Epidermal melanocyte (primary cell): ENCODE results near the gene OR10H4.
"Not testable (repeated sequence)": the region's sequence is repeated elsewhere in the genome, so short reads cannot be mapped to it uniquely, and the experiment has no call there.

Experiments
- DNase-seq: peaks from one replicate; pipeline ENCODE4 v3.0.0; 2011; ENCODE audit warnings: low spot score; ENCODE audit not compliant: insufficient read length

The OR10H4 gene

GRCh38 chr19:15948223-15949058, at the start of gene OR10H4:
Gene OR10H4, plus strand, starts transcription at chr19:15949008. Its CDS starts 0 bp downstream, at chr19:15949008.
- DNase-seq: no peak

GRCh38 chr19:15899561-15899960, 49.2 kb upstream of the OR10H4 start:
- DNase-seq: not testable (repeated sequence)

GRCh38 chr19:15900032-15900431, 48.8 kb upstream of the OR10H4 start:
- DNase-seq: not testable (repeated sequence)

- DNase-seq: no peak
Observed at GRCh38 chr19:15900504-15900903, 48.3 kb upstream of the OR10H4 start.

- DNase-seq: no peak
Observed at GRCh38 chr19:15902254-15902653, 46.6 kb upstream of the OR10H4 start.

- not testable (repeated sequence) for DNase-seq
Observed at GRCh38 chr19:15902898-15903297, 45.9 kb upstream of the OR10H4 start.

GRCh38 chr19:15905026-15905425, 43.8 kb upstream of the OR10H4 start:
- DNase-seq: no peak

- no peak for DNase-seq
Observed at GRCh38 chr19:15911599-15912235, 37.1 kb upstream of the OR10H4 start.

- DNase-seq: no peak
Observed at GRCh38 chr19:15913384-15913783, 35.4 kb upstream of the OR10H4 start.

GRCh38 chr19:15913830-15914229, 35.0 kb upstream of the OR10H4 start:
- no peak for DNase-seq

- DNase-seq: no peak
Observed at GRCh38 chr19:15915109-15915508, 33.7 kb upstream of the OR10H4 start.

GRCh38 chr19:15919243-15919642, 29.6 kb upstream of the OR10H4 start:
- DNase-seq: no peak

- DNase-seq: no peak
Observed at GRCh38 chr19:15922021-15922420, 26.8 kb upstream of the OR10H4 start.

- DNase-seq: no peak
Observed at GRCh38 chr19:15923702-15924101, 25.1 kb upstream of the OR10H4 start.

- DNase-seq: no peak
Observed at GRCh38 chr19:15926484-15926883, 22.3 kb upstream of the OR10H4 start.

- no peak for DNase-seq
Observed at GRCh38 chr19:15928321-15928720, 20.5 kb upstream of the OR10H4 start.

GRCh38 chr19:15933761-15934331, 15.0 kb upstream of the OR10H4 start:
- not testable (repeated sequence) for DNase-seq

GRCh38 chr19:15934332-15935078, 14.3 kb upstream of the OR10H4 start, which contains the start of gene CYP4F11:
Gene CYP4F11, minus strand, starts transcription at chr19:15934529. Its CDS starts 121 bp downstream, at chr19:15934408.
- DNase-seq: no peak

GRCh38 chr19:15935167-15935702, 13.6 kb upstream of the OR10H4 start:
- DNase-seq: no peak

- DNase-seq: no peak
Observed at GRCh38 chr19:15936173-15936572, 12.6 kb upstream of the OR10H4 start.

- no peak for DNase-seq
Observed at GRCh38 chr19:15936950-15937349, 11.9 kb upstream of the OR10H4 start.
